GM23338 (cell line): ENCODE data around the gene FBXO41. TPM values are rescaled to one million over a fixed set of nuclear protein-coding genes. Genes with fewer than 3 reads are reported as not detected.

Source experiments
- ATAC-seq: fragments of 200-7000 bp; cut with Tn5 transposase; 3 replicates; pipeline ENCODE4 v1.9.1; 2020
- DNase-seq: peaks from one replicate; pipeline ENCODE4 v3.0.0-alpha.2; 2015; ENCODE audit warnings: low spot score
- H2AFZ ChIP-seq: fragments of 200-600 bp; sonication (generic); 2 replicates; pipeline ENCODE4 v1.8.0; 2016; ENCODE audit warnings: antibody characterized with exemption, mild to moderate bottlenecking, moderate library complexity
- H3F3A ChIP-seq: fragments of 200-600 bp; sonication (generic); replicated peaks from 2 replicates; pipeline ENCODE4 v1.8.0; 2017; ENCODE audit warnings: antibody characterized with exemption, mixed run types, low read depth
- H3K27ac ChIP-seq: fragments of 200-600 bp; sonication (generic); 2 replicates; pipeline ENCODE4 v1.6.1; 2016; ENCODE audit warnings: low read depth
- H3K27me3 ChIP-seq: fragments of 200-600 bp; sonication (generic); 2 replicates; pipeline ENCODE4 v1.8.0; 2016; ENCODE audit warnings: mild to moderate bottlenecking, mixed run types, moderate library complexity; ENCODE audit not compliant: insufficient read depth
- H3K36me3 ChIP-seq: fragments of 200-600 bp; sonication (generic); 2 replicates; pipeline ENCODE4 v1.8.0; 2016; ENCODE audit warnings: mild to moderate bottlenecking; ENCODE audit not compliant: insufficient read depth
- H3K4me1 ChIP-seq: fragments of 200-600 bp; sonication (generic); 2 replicates; pipeline ENCODE4 v1.8.0; 2016; ENCODE audit warnings: mild to moderate bottlenecking, moderate library complexity; ENCODE audit not compliant: insufficient read depth
- H3K4me2 ChIP-seq: fragments of 200-600 bp; sonication (generic); 2 replicates; pipeline ENCODE4 v1.7.1; 2017; ENCODE audit warnings: mixed run types
- H3K4me3 ChIP-seq: fragments of 200-600 bp; sonication (generic); 2 replicates; pipeline ENCODE4 v1.6.1; 2016; ENCODE audit warnings: mixed run types
- H3K79me2 ChIP-seq: fragments of 200-600 bp; sonication (generic); replicated peaks from 2 replicates; pipeline ENCODE4 v1.8.0; 2017; ENCODE audit warnings: mild to moderate bottlenecking; ENCODE audit not compliant: insufficient read depth
- H3K9me2 ChIP-seq: fragments of 200-600 bp; sonication (generic); 2 replicates; pipeline ENCODE4 v1.8.0; 2017; ENCODE audit not compliant: insufficient read depth
- H4K20me1 ChIP-seq: fragments of 200-600 bp; sonication (generic); replicated peaks from 2 replicates; pipeline ENCODE4 v1.8.0; 2017; ENCODE audit warnings: mild to moderate bottlenecking; ENCODE audit not compliant: insufficient read depth
- H3K27ac Mint-ChIP-seq: 2 replicates; pipeline ENCODE4 v1.8.0; 2020; ENCODE audit warnings: inconsistent platforms, mild to moderate bottlenecking, moderate library complexity, mixed read lengths
- H3K27me3 Mint-ChIP-seq: 3 replicates; pipeline ENCODE4 v1.8.0; 2022; ENCODE audit warnings: low read depth, mild to moderate bottlenecking, moderate library complexity, mixed read lengths, inconsistent platforms; ENCODE audit not compliant: insufficient read depth, poor library complexity
- H3K36me3 Mint-ChIP-seq: 3 replicates; pipeline ENCODE4 v1.8.0; 2021; ENCODE audit warnings: low read depth, mild to moderate bottlenecking, inconsistent platforms, moderate library complexity, mixed read lengths
- H3K4me1 Mint-ChIP-seq: 3 replicates; pipeline ENCODE4 v1.8.0; 2020; ENCODE audit warnings: mild to moderate bottlenecking, inconsistent platforms, mixed read lengths
- H3K4me3 Mint-ChIP-seq: 3 replicates; pipeline ENCODE4 v1.8.0; 2021; ENCODE audit warnings: moderate library complexity, mild to moderate bottlenecking, inconsistent platforms, mixed read lengths
- H3K9me3 Mint-ChIP-seq: 3 replicates; pipeline ENCODE4 v1.8.0; 2020; ENCODE audit warnings: moderate library complexity, mild to moderate bottlenecking, inconsistent platforms, mixed read lengths
- CREB1 ChIP-seq: fragments of 250-450 bp; sonication (Bioruptor Pico); IDR thresholded peaks from 2 replicates; pipeline ENCODE4 v1.5.0; 2020; ENCODE audit warnings: low read depth, mild to moderate bottlenecking, moderate library complexity
- CTCF ChIP-seq, 2 experiments: fragments of 200-600 bp in 1 of 2; sonication (generic) in 1 of 2; conservative IDR thresholded peaks; 2 replicates each; pipeline versions ENCODE4 v1.5.1 to v1.6.1; 2016 to 2017; ENCODE audit warnings: antibody characterized with exemption in 2 of 2, low read depth in 2 of 2, mild to moderate bottlenecking in 2 of 2, moderate library complexity in 1 of 2
- ETS1 ChIP-seq: IDR thresholded peaks from 2 replicates; pipeline ENCODE4 v1.6.1; 2016; ENCODE audit warnings: antibody characterized with exemption
- EZH2 ChIP-seq: fragments of 200-600 bp; sonication (generic); IDR thresholded peaks from one replicate; pipeline ENCODE4 v1.8.0; 2017; ENCODE audit warnings: antibody characterized with exemption, mild to moderate bottlenecking, low read depth; ENCODE audit not compliant: unreplicated experiment
- EZH2phosphoT487 ChIP-seq: fragments of 200-600 bp; sonication (generic); IDR thresholded peaks from one replicate; pipeline ENCODE4 v1.8.1; 2018; ENCODE audit warnings: antibody characterized with exemption; ENCODE audit not compliant: unreplicated experiment
- JUNB ChIP-seq: IDR thresholded peaks from one replicate; pipeline ENCODE4 v1.6.1; 2016; ENCODE audit warnings: antibody characterized with exemption; ENCODE audit not compliant: unreplicated experiment
- NANOG ChIP-seq: IDR thresholded peaks from 2 replicates; pipeline ENCODE4 v1.6.1; 2016; ENCODE audit warnings: antibody characterized with exemption, borderline replicate concordance
- POLR2AphosphoS5 ChIP-seq: IDR thresholded peaks from 2 replicates; pipeline ENCODE4 v1.6.1; 2016; ENCODE audit warnings: antibody characterized with exemption, low read depth
- REST ChIP-seq: IDR thresholded peaks from one replicate; pipeline ENCODE4 v1.6.1; 2018; ENCODE audit warnings: antibody characterized with exemption; ENCODE audit not compliant: unreplicated experiment
- STAT1 ChIP-seq: IDR thresholded peaks from one replicate; pipeline ENCODE4 v1.6.1; 2016; ENCODE audit warnings: antibody characterized with exemption; ENCODE audit not compliant: unreplicated experiment
- ZNF114 ChIP-seq: fragments of 250-450 bp; sonication (Bioruptor Pico); IDR thresholded peaks from 2 replicates; pipeline ENCODE4 v1.5.0; 2020; ENCODE audit warnings: mild to moderate bottlenecking, moderate library complexity
- ZNF331 ChIP-seq: fragments of 250-450 bp; sonication (Bioruptor Pico); IDR thresholded peaks from 2 replicates; pipeline ENCODE4 v1.5.0; 2020; ENCODE audit warnings: low read depth, mild to moderate bottlenecking, moderate library complexity
- ZNF462 ChIP-seq: fragments of 250-450 bp; sonication (Bioruptor Pico); IDR thresholded peaks from 2 replicates; pipeline ENCODE4 v1.5.0; 2020; ENCODE audit warnings: mild to moderate bottlenecking, moderate library complexity
- polyA plus RNA-seq: library from polyadenylated mRNA; unstranded; fragments of >200 nt; fragmentation: Nextera tagmentation; extraction: Ambion mirVana; gene quantifications from 2 replicates; pipeline ENCODE4 v1.2.1, GENCODE V29; 2016
- total RNA-seq: library from RNA; depleted of rRNA; stranded (reverse); fragments of >200 nt; shearing (Covaris generic); gene quantifications from 2 replicates; pipeline ENCODE4 v1.2.3, GENCODE V29; 2014

FBXO41 gene
- total and polyA plus RNA-seq, 2 experiments from 2014 or later: 3.5 to 13.8 TPM

- DNase-seq (no peak), ATAC-seq (no peak; the same call in 2 of the 3 replicates)
- Histone ChIP-seq H3K27ac (no peak overlapping the region), H3F3A (no peaks in the 10 kb centered on the region), H3K36me3 (no peaks in the 10 kb centered on the region), H3K27me3 (0 out of 2 replicates have a peak, but pooled peaks cover 1% of the 10 kb centered on the region), H3K4me2 (no peak overlapping the region), H2AFZ (peak overlapping the region; percentile 34), H4K20me1 (no peaks in the 10 kb centered on the region), H3K4me3 (no peak overlapping the region), H3K79me2 (no peaks in the 10 kb centered on the region), H3K4me1 (no peaks in the 10 kb centered on the region), H3K9me2 (no peaks in the 10 kb centered on the region)
- Mint-ChIP-seq H3K36me3 (no peaks in the 10 kb centered on the region), H3K9me3 (no peaks in the 10 kb centered on the region), H3K4me1 (peaks cover 7% of the 10 kb centered on the region; the same call in 2 of the 3 replicates), H3K4me3 (no peak overlapping the region), H3K27ac (no peak overlapping the region), H3K27me3 (peaks cover 2% of the 10 kb centered on the region)
- TF ChIP-seq CTCF (conservative IDR thresholded peaks at IDR 0.05; ENCODE audit: low read depth in 2 of 2) (no peak), STAT1 (no peak), JUNB (no peak), REST (no peak), ZNF331 (CRISPR knock-in tag) (no peak), EZH2 (no peak), ZNF114 (no peak), POLR2AphosphoS5 (no peak), EZH2phosphoT487 (no peak), ZNF462 (CRISPR knock-in tag) (no peak), NANOG (no peak), ETS1 (no peak), CREB1 (no peak)
Observed at GRCh38 chr2:73323551-73323950, 39.3 kb upstream of the FBXO41 start.
